Peyer's patch (tissue), 4 donors: ENCODE results near the gene UBE2D2.
"Not testable (repeated sequence)": the region's sequence is repeated elsewhere in the genome, so short reads cannot be mapped to it uniquely, and the experiment has no call there.

Experiments used
- POLR2A ChIP-seq, 2 donors: fragments of 450-650 bp; IDR thresholded peaks; one replicate each; pipeline ENCODE4 v1.5.1; 2017; ENCODE audit warnings: antibody characterized with exemption in 2 of 2, mild to moderate bottlenecking in 2 of 2, moderate library complexity in 2 of 2
- TF ChIP-seq, protein P1 (sequence below), 6 experiments: fragments of 450-650 bp in 4 of 6; fragments of 200-600 bp in 2 of 6; sonication (generic) in 1 of 6; IDR thresholded peaks; one replicate each; pipeline ENCODE4 v1.5.1; 2017 to 2019; ENCODE audit warnings: antibody characterized with exemption in 6 of 6, mild to moderate bottlenecking in 3 of 6, moderate library complexity in 1 of 6

DNA sequence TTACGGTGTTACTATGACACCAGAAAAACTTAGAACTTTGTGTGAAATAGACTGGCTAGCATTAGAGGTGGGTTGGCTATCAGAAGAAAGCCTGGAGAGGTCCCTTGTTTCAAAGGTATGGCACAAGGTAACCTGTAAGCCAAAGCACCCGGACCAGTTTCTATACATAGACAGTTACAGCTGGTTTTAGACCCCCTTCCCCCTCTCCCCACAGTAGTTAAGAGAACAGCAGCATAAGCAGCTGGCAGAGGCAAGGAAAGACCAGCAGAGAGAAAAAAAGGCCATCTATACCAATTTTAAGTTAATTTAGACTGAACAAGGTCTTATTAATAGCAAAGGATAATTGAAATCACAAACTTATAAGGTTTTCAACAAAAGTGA lies 34.1 kb upstream of the UBE2D2 start:
- TF ChIP-seq, protein P1, sequence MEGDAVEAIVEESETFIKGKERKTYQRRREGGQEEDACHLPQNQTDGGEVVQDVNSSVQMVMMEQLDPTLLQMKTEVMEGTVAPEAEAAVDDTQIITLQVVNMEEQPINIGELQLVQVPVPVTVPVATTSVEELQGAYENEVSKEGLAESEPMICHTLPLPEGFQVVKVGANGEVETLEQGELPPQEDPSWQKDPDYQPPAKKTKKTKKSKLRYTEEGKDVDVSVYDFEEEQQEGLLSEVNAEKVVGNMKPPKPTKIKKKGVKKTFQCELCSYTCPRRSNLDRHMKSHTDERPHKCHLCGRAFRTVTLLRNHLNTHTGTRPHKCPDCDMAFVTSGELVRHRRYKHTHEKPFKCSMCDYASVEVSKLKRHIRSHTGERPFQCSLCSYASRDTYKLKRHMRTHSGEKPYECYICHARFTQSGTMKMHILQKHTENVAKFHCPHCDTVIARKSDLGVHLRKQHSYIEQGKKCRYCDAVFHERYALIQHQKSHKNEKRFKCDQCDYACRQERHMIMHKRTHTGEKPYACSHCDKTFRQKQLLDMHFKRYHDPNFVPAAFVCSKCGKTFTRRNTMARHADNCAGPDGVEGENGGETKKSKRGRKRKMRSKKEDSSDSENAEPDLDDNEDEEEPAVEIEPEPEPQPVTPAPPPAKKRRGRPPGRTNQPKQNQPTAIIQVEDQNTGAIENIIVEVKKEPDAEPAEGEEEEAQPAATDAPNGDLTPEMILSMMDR (IDR thresholded peaks at IDR 0.05): not testable (repeated sequence)
- TF ChIP-seq POLR2A (IDR thresholded peaks at IDR 0.05): not testable (repeated sequence)
